GDM1 (cell line): ENCODE measurements around the gene FNDC11.

Source experiments
- DNase-seq: peaks from one replicate; lab custom pipeline; 2025; lab: John Stamatoyannopoulos, UW

FNDC11 gene

DNA sequence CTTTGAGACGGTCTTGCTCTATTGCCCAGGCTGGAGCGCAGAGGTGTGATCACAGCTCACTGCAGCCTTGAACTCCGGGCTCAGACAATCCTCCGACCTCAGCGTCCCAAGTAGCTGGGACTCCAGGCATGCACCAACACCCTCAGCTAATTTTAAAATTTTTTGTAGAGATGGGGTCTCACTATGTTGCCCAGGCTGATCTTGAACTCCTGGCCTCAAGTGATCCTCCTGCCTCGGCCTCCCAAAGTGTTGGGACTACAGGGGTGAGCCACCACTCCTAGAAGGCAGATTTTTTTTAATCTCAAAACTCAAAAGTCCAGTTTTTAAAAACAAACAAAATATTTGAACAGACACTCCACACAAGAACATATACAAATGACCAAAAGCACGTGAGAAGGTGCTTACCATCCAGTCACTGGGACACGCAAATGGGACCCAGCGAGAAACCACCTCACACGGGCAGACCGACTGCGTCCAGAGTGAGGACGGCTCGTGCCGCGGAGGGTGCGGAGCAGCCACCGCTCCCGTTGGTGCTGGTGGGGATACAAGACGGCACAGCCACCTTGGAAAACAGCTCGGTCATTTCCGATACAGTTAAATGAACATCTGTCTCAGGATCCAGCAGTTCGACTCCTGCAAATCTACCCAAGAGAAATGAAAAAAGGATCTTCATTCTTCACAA is 28.6 kb downstream of the FNDC11 start:
- no peak for DNase-seq

DNA sequence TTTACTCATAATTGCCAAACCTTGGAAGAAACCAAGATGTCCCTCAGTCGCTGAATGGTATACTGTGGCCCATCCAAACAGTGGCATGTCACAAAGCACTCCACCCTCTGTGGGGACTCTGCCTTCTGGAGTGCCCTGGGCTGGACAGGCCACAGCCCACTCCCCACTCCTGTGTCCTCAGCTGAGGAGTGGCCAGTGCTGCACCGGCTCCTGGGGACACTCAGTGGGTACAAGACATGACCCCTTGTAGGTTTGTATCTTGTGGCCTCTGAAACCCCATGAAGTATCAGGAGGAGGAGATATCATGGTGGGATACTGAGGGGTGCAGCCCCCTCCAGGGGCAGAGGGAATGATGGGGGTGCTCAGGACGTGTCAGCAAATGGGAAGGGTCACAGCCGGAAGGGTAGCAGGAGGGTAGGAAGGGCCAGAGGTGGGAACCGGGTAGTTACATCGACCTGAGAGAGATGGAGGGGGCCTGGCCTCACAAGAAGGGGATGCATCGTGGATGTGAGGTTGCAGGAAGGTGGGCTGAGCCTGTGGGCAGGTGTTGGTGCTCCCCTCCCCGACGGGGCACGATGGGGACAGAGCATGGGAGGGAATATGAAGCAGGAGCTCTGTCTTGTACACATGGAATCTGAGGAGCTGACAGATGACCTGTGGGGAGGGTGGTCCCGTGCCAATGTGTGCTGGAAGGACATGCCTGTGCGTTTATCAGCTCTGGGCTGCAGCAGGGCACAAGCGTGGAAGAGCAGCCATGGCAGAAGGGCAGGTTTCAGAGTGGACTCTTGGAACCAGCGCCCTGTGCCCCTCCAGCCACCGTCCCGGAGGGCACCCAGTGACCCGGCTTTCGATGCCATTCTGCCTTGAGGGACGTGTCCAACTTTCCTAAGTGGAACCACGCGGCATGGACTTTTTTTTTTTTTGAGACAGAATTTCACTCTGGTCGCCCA is 31.9 kb downstream of the FNDC11 start:
- no peak for DNase-seq

DNA sequence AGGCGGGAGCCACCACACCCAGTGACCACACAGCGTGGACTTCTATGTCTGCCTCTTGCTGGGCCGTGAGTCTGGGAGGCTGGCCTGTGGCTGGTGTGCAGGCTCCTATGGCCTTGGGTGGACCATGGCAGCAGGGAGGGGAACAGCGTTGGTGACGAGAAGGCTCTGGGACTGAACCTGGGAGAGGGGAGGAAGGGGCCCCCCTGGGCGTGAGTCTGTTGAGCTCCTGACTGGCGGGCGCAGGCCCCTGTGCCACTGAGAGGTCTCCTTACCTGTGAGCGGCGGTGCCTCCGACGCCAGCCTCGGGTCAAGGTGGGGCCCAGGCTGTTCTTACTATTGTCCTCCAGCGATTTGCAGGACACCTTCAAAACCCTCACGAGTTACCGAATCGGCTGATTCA is 32.8 kb downstream of the FNDC11 start:
- DNase-seq, result no peak

DNA sequence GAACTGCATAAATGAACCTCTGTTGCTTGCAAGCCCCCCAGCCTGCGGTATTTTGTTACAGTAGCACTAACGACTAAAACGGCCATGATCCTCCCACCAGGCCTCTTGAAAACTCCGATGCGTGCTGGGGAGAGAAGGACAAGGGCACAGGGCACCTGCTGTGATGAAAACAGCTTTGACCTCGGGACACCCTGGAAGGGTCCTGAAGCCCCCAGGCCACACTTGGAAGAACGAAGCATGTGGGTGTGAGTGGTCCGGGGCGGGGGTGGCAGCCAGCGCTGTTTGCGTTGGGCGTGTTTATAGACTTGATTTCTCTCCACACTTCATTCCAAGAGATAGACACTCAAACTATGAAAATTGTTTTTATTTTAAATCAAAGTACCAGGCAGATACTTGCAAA is 33.3 kb downstream of the FNDC11 start:
- no peak for DNase-seq

DNA sequence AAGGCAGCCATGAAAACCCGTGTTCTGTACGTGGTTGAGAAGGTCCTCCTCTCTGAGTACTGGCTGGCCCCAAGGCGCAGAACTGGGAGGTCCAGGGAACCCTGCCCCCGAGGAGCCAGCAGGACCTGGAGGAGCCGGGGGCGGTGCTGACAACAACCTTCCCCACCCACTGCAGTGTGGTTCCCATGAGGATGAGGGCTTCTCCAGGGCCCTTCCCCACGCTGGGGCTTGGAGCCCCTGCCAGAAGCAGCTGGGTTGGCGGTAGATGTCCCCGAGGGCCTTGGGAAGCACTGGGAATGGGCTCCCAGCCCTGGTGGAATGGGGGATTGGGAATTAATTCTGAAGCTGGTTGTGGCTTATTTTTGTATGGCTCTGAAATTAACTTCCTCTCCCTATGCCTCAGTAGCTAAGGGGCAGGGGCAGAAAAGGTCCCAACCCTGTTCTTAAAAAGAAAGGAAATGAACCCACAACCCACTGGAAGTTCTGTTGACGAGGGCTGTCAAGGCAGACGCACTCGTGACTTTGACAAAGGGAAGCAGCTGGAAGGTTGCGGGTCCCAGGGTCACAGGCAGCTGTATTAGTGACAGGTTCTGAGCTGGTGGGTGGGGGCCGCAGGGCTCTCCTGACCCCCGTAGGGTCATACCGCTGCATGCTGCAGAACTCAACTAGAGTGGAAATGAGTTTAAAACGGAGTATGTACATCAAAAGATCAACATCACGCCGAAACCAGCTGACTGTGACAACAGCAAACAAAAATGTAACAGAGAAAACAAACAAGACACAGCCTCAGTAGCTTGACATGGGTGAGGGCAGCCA is 34.0 kb downstream of the FNDC11 start:
- peak; percentile 78 for DNase-seq

DNA sequence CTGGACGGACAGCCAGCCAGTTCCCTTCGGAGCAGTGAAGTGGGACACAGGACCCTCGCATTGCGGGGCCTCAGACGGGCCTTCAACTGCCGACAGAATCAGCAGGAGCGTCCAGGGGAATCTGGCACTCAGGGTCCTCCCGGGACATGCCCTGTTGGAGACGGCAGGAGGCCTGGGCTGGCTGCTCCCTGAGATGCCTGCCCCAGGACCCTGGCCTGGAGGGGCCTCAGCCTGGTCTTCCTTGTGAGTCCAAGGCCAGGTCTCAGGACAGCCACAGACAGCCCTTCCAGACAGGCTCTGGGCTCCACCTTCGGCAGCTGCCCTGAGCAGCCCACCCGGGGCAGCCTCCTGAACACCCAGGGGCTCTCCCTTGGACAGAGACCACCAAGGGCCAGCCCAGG is 34.7 kb downstream of the FNDC11 start:
- no peak for DNase-seq

DNA sequence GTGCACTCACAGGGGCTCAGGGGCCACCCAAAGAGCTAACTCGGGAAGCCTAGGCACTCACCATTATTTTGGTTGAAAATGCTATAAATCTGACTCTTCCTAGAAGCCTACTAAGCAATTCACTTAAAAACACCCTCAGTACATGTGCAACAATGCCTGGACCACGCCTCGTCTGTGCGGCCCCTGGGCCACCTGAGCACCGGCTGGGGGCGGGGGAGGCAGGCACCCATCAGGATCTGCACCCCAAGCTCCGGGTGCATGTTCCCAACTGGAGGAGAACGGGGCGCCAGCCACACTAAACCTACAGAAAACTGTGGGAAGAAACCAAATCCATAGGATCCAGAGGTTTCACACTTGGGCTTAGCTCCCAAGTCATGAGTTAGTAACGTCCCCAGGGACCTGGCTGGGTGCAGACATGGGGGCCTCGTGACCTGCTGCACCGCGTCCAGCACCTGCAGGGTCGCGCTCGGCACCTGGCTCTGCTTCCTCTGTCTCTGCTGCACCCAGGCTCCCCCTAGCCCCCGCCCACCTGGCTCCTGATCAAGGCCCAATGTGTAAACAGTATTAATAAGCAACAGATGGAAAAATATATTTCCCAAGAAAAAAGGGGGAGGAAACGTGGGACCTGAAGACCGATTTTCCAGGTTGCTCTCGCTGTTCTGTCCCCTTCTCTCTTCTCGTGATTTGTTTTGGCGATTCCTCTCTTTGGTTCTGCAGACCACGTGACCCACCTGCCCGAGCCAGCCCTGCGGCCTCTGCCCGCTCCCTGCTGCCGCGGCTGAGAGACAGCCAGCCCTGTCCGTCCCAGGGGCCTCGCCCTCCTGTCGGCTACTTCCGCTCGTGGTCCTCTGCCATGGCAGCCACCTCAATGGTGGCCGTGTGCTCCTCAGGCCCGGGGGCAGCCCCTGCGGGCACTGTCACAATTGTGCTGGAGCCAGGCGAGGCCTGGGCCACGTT is 35.6 kb downstream of the FNDC11 start:
- no peak for DNase-seq

DNA sequence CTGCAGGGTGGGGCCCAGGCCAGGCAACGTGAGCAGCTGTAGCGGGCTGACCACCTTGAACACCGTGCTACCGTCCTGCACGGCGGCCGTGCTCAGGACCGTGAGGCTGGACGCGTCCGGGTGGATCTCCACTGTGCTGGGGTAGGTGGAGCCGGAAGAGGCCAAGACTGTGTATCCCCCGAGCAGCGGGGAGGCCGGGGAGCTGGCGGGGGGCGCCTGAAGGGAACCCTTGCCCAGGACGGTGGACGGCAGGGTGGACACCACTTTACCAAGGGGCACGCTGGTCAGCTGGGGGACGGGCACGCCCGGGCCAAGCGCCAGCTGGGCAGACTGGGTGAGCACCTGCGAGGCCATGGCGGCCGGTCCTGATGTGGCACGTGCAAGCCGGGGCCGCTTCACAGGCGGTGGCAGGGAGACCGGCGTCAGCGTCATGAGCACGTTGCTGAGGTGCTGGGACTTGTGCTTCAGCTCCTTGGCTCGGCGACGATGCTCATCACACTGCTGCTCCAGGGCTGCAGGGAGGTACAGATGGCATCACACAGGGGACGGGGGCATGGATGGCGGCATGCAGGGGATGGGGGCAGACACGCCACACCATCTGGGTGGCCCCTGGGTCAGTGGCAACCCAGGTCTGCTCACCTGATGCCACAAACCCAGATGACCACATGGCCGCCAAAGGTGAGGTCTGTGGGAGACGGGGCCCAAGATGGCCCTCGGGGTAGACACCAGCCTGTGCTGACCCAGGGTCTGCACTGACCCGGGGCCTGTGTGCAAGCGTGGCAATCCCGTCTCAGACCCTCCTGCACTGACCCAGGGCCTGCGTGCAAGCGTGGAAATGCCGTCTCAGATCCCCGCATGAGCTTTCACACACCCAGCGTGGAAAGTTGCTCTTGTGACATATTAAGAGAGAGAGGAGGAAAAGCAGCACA is 36.5 kb downstream of the FNDC11 start:
- DNase-seq, result no peak

DNA sequence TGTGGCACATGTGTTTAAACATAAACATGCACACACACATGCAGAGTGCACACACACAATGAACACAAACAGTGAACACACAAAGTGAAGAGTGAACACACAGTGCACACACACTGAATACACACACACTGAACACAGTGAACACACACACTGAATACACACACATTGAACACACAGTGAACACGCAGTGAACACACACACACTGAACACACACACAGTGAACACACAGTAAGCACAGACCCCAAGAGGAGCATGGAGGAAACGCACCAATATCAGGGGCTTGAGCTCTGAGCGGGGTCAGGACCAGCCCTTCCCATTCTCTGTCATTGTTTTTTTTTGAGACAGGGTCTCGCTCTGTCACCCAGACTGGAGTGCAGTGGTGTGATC is 37.2 kb downstream of the FNDC11 start:
- DNase-seq, result no peak

DNA sequence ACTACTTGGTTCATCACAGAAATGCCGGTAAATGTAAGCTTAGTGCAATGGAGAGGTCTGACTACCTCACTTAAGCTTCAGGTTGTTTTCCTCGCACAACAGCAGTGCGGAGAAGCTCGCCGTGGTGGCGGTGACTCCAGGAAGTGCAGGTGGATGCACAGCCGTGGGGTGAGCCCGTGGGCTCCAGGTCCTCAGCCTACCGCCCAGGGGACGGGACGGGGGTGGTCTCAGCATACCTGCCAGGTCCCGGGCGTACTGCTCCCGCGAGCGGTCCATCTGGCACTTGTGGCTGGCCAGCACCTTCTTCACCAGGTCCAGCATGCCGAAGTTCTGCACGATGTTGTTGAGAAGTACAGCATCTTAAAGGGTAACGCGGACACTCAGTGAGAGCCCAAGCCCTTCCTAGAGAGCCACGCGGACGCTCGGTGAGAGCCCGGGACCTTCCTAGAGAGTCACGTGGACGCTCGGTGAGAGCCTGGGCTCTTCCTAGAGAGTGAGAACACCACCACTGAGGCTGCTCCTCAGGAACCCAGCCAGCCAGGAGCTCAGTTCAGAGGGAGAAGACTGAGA is 37.9 kb downstream of the FNDC11 start:
- DNase-seq, result no peak

DNA sequence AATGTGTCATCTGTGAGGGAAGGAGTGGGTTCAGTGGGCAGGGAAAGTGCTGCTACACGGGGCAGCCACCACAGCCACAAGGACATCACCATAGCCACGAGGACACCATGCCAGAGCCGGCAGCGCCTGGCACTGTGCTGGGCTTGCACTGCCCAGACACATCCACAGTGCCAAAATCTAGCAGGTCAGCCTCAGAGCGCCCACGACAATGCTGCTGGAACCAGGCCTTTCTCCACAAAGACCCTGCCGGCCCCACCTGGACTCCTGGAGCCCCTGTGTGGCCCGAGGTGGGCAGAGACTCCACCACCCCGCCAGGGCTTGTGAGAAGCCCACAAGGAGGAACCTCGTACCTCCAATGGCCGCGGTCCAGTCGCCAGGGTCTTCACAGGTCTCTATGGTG is 38.7 kb downstream of the FNDC11 start:
- DNase-seq, result no peak

DNA sequence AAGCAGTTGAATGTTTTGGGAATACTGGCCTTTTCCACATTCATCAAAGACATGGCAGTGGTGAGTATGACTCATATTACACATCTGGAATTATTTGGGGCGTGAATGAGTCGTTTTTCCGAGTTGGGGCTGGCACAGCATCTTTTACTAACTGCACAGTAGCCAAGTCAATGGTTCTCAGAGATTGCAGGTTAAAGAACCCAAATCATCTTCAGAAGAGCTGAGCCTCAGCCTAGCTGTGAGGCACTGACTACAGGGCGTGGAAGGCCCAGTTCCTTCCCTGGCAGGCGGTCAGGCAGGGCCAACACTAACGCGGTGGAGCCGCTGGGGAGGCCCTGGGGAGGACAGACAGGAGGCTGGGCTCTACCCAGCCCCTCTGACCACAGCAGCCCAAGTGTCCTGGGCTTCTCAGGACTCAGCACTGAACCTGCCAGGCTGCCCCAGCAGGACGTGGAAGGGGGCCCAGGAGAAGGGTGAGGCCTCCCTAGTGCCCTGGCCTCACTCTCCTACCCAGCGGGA is 40.1 kb downstream of the FNDC11 start:
- DNase-seq, result no peak

DNA sequence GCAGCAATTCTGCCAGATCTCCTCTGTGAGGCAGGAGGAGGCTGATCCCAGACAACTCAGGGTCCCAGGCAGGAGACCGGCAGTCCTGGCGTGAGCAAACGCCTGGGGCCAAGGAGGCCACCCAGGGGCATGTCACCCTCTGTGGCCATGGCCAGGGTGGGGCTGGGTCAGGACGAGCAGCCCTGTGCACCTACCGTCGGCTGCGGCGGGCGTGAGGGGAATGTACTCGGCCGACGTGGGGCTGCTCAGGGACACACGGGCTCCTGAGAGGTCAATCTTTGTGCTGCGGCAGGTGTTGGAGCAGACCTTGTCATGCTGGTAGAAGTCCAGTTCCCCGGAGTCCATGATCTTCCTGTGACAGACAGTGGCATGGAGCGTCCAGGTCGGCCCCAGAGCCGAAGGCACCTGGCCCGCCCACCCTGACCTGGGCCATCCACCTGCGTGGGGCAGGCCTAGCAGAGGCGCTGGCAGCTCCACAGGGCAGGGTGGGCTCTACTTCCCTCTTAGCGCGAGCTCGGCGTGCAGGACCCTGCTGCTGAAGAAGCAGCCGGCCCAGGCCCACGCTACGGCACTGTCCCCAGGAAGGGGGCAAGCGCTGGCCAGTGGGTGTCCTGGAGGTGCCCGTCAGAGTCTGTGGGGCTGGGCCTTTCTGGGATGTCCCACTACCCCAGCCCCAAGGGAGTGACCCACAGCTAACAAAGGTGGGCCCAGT is 41.6 kb downstream of the FNDC11 start:
- no peak for DNase-seq

DNA sequence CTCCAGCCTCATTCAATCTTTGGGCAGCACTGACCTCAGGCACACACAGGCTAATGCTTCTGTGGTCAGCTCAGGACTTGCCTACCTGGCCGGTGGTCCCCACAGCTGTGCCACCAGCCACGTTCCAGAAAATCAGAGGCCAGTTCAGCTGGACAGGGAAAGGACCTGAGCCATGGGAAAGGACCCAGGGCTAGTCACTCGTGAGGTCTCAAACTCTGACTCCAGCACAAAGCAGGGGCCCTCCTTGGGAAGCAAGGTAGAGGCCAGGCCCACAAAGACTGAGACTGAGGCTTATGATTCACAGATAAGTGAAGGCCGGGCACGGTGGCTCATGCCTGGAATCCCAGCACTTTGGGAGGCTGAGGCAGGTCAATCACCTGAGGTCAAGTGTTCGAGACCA is 42.5 kb downstream of the FNDC11 start:
- no peak for DNase-seq

DNA sequence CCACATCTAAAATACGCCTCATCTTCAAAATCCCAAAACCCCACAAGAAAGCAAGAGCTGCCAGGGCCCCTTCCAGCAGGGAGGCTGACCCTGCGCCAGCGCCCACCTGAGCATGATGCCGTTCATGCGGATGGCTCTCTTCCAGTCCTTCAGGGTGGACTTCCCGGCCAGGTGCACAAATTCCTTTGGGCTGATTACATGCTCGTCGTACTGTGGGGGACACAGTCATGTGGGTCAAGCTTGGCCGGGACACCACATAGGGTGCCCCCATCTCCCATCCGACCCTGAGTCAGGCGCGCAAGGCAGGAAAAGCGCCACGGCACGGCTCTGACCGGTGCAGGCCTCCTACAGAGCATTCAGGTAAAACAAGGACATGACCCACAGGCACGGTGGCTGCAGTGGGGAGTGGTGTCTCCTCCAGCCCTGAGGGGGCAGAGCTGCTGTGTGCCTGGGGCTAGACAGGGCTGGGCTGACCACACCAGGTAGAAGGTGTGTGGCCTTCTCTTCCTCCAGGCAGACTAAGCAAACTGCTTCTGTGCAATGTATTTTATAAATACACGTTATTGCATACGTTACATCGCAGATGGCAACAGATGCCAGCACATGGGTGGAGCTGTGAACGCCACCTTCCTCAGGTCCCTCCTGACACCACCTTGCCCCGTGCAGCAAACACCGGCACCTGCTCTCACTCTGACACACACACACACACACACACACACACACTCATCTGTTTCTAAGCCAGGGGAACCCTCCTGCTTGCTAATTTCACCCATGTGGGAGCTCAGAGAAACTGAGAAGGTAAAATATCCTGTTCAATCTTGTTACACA is 43.9 kb downstream of the FNDC11 start:
- no peak for DNase-seq

DNA sequence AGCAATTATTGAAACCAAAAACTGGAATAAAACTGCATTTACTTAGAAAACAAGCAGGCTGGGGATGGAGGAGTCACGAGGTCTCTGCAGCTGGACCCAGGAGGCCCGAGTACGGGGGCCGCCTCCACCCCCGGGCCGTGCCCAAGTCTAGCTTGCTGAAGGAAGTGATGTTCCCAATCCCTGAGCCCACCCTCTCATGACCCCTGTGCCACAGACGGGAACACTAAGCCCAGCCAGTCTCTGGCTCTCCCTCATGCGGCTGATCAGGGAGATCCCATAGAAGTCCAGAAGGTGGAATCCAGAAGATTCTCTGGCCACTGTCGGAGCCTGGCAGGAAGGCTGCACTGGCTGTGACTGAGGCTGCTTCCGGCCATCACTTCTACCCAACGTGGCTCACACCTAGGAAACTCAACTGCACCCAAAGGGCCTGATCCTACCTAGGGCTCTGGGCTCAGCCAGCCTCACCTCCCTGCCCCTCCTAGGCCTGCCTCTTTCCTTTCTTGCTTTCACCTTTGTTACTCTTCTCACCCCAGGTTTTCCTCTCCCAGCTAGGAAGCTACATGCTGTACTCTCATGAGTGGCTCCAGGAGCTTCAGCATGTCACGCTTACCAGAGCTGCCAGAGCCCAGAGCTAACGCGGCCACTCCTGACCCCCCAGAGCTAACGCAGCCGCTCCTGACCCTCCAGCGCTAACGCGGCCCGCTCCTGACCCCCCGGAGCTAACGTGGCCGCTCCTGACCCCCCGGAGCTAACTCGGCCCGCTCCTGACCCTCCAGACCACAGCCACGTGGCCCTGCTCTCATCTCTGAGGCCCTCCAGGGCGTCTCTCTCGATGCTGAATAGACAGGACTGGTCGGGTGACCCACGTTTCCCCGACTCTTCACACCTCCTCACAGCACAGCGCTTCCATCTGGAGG is 44.8 kb downstream of the FNDC11 start:
- no peak for DNase-seq
